ENCODE measurements around the gene PARD6A.

The PARD6A gene

GRCh38 chr16:67707790-67708189 lies 47.0 kb downstream of the PARD6A start:
- TF ChIP-seq EZH2 (IDR thresholded peaks at IDR 0.05; ENCODE audit: borderline replicate concordance, low read depth, low read length, severe bottlenecking): no peak
- TF ChIP-seq CTCF (IDR thresholded peaks at IDR 0.05; ENCODE audit: borderline replicate concordance, extremely low read depth, low read length, poor library complexity, severe bottlenecking): no peak
- no peaks in the 10 kb centered on the region for H3K9me3 ChIP-seq (ENCODE audit: insufficient read depth, low read length, severe bottlenecking)
- no peaks in the 10 kb centered on the region for H3K27me3 ChIP-seq (ENCODE audit: insufficient read depth, low read length, poor library complexity)
- no peak overlapping the region for H3K4me3 ChIP-seq (ENCODE audit: low read depth in 1 of 2, low read length in 2 of 2)
- H3K4me2 ChIP-seq (ENCODE audit: insufficient read depth, low read length): no peak overlapping the region
- DNase-seq (no peak), ATAC-seq (ENCODE audit: insufficient read depth, low read depth) (no peak)
- no peak overlapping the region for H3K27ac ChIP-seq (ENCODE audit: low read length)
- H2AFZ ChIP-seq (ENCODE audit: low read depth, low read length): no peak overlapping the region
- no peak overlapping the region for H3K9ac ChIP-seq (ENCODE audit: low read depth, low read length)
- no peaks in the 10 kb centered on the region for H3K36me3 ChIP-seq (ENCODE audit: insufficient read depth, low read length)
- peaks cover 62% of the 10 kb centered on the region for H3K79me2 ChIP-seq (ENCODE audit: insufficient read depth, low read length)
- H4K20me1 ChIP-seq (ENCODE audit: insufficient read depth, low read length): peaks cover 4% of the 10 kb centered on the region; the same call in 1 of the 2 replicates
- H3K4me1 ChIP-seq (ENCODE audit: insufficient read depth, low read length): peaks cover 11% of the 10 kb centered on the region

- Histone ChIP-seq H3K36me3 (ENCODE audit: insufficient read depth, low read length) (no peaks in the 10 kb centered on the region), H3K79me2 (ENCODE audit: insufficient read depth, low read length) (peaks cover 67% of the 10 kb centered on the region), H3K9ac (ENCODE audit: low read depth, low read length) (no peak overlapping the region), H4K20me1 (ENCODE audit: insufficient read depth, low read length) (peaks cover 4% of the 10 kb centered on the region; the same call in 1 of the 2 replicates), H3K9me3 (ENCODE audit: insufficient read depth, low read length, severe bottlenecking) (no peaks in the 10 kb centered on the region), H3K27me3 (ENCODE audit: insufficient read depth, low read length, poor library complexity) (no peaks in the 10 kb centered on the region), H3K27ac (ENCODE audit: low read length) (no peak overlapping the region), H3K4me2 (ENCODE audit: insufficient read depth, low read length) (no peak overlapping the region), H2AFZ (ENCODE audit: low read depth, low read length) (no peak overlapping the region), H3K4me3 (ENCODE audit: low read depth in 1 of 2, low read length in 2 of 2) (no peak overlapping the region), H3K4me1 (ENCODE audit: insufficient read depth, low read length) (peaks cover 9% of the 10 kb centered on the region)
- no peak for ATAC-seq (ENCODE audit: insufficient read depth, low read depth)
- TF ChIP-seq CTCF (IDR thresholded peaks at IDR 0.05; ENCODE audit: borderline replicate concordance, extremely low read depth, low read length, poor library complexity, severe bottlenecking): no peak
- TF ChIP-seq EZH2 (IDR thresholded peaks at IDR 0.05; ENCODE audit: borderline replicate concordance, low read depth, low read length, severe bottlenecking): no peak
- DNase-seq: no peak
Observed at GRCh38 chr16:67708368-67708771, 47.6 kb downstream of the PARD6A start.

- Histone ChIP-seq H3K36me3 (ENCODE audit: insufficient read depth, low read length) (no peaks in the 10 kb centered on the region), H2AFZ (ENCODE audit: low read depth, low read length) (no peak overlapping the region), H3K4me2 (ENCODE audit: insufficient read depth, low read length) (no peak overlapping the region), H3K4me3 (ENCODE audit: low read depth in 1 of 2, low read length in 2 of 2) (no peak overlapping the region), H3K27me3 (ENCODE audit: insufficient read depth, low read length, poor library complexity) (no peaks in the 10 kb centered on the region), H3K9ac (ENCODE audit: low read depth, low read length) (no peak overlapping the region), H3K79me2 (ENCODE audit: insufficient read depth, low read length) (peaks cover 71% of the 10 kb centered on the region), H3K9me3 (ENCODE audit: insufficient read depth, low read length, severe bottlenecking) (no peaks in the 10 kb centered on the region), H3K27ac (ENCODE audit: low read length) (no peak overlapping the region), H4K20me1 (ENCODE audit: insufficient read depth, low read length) (peaks cover 4% of the 10 kb centered on the region; the same call in 1 of the 2 replicates), H3K4me1 (ENCODE audit: insufficient read depth, low read length) (0 out of 2 replicates have a peak, but pooled peaks cover 2% of the 10 kb centered on the region)
- DNase-seq (no peak), ATAC-seq (ENCODE audit: insufficient read depth, low read depth) (no peak)
- no peak for TF ChIP-seq CTCF (IDR thresholded peaks at IDR 0.05; ENCODE audit: borderline replicate concordance, extremely low read depth, low read length, poor library complexity, severe bottlenecking)
- no peak for TF ChIP-seq EZH2 (IDR thresholded peaks at IDR 0.05; ENCODE audit: borderline replicate concordance, low read depth, low read length, severe bottlenecking)
Observed at GRCh38 chr16:67709050-67709449, 48.3 kb downstream of the PARD6A start.

GRCh38 chr16:67710607-67711006 lies 49.8 kb downstream of the PARD6A start:
- Histone ChIP-seq H3K4me3 (ENCODE audit: low read depth in 1 of 2, low read length in 2 of 2) (no peak overlapping the region), H3K4me1 (ENCODE audit: insufficient read depth, low read length) (no peaks in the 10 kb centered on the region), H2AFZ (ENCODE audit: low read depth, low read length) (no peak overlapping the region), H3K9ac (ENCODE audit: low read depth, low read length) (no peak overlapping the region), H3K4me2 (ENCODE audit: insufficient read depth, low read length) (no peak overlapping the region), H3K9me3 (ENCODE audit: insufficient read depth, low read length, severe bottlenecking) (no peaks in the 10 kb centered on the region), H4K20me1 (ENCODE audit: insufficient read depth, low read length) (peaks cover 4% of the 10 kb centered on the region; the same call in 1 of the 2 replicates), H3K27me3 (ENCODE audit: insufficient read depth, low read length, poor library complexity) (no peaks in the 10 kb centered on the region), H3K36me3 (ENCODE audit: insufficient read depth, low read length) (no peaks in the 10 kb centered on the region), H3K27ac (ENCODE audit: low read length) (no peak overlapping the region), H3K79me2 (ENCODE audit: insufficient read depth, low read length) (peaks cover 72% of the 10 kb centered on the region)
- TF ChIP-seq CTCF (IDR thresholded peaks at IDR 0.05; ENCODE audit: borderline replicate concordance, extremely low read depth, low read length, poor library complexity, severe bottlenecking): no peak
- TF ChIP-seq EZH2 (IDR thresholded peaks at IDR 0.05; ENCODE audit: borderline replicate concordance, low read depth, low read length, severe bottlenecking): no peak
- ATAC-seq (ENCODE audit: insufficient read depth, low read depth) (no peak), DNase-seq (no peak)
